ENCODE results near the gene GIPC1. TPM values are rescaled to one million over a fixed set of nuclear protein-coding genes. Genes with fewer than 3 reads are reported as not detected.
A peak's percentile ranks its signal among the peaks of the same experiment; 100 is the strongest.

The GIPC1 gene
- total RNA-seq, 1 donor from 2014 or later = 123 TPM

DNA sequence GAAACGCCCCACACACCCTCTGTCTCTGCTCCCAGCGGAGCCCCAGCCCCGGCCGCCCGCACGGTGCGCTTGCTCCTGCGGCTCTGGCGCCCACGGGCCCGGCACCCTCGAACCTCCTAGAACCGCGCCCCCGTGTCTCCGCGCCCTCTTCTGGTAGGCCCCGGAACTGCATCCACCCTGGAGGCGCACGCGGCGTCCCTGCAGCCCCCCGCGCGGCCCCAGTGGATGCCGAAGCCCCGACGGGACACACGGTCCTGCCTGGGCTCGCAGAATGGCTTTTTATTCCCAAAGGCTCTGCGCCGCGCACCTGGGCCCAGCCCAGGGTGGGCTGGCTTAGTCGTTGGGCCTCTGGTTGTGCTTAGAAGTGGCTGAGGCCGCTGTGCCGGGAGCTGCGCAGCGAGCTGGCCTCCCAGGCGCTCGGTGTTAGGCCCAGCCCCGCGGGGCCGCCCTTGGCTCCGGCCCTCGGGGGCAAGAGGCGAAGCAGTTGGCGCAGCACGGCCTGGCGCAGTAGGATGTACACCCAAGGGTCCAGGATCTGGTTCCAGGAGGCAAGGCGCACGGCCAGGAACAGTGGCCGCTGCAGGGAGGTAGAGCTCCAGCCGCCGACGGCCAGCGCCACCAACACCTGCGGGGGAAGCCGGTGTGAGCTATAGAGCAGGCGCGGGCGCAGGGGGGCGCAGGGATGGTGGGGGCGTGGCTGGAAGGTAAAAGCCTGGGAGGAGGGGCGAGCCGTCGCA lies 23.6 kb downstream of the GIPC1 start:
- peak overlapping the region; percentile 13 for H3K27ac Mint-ChIP-seq
- peaks cover 3% of the 10 kb centered on the region for H3K27me3 Mint-ChIP-seq
- H3K9me3 Mint-ChIP-seq = no peaks in the 10 kb centered on the region
- TF ChIP-seq, protein P1, sequence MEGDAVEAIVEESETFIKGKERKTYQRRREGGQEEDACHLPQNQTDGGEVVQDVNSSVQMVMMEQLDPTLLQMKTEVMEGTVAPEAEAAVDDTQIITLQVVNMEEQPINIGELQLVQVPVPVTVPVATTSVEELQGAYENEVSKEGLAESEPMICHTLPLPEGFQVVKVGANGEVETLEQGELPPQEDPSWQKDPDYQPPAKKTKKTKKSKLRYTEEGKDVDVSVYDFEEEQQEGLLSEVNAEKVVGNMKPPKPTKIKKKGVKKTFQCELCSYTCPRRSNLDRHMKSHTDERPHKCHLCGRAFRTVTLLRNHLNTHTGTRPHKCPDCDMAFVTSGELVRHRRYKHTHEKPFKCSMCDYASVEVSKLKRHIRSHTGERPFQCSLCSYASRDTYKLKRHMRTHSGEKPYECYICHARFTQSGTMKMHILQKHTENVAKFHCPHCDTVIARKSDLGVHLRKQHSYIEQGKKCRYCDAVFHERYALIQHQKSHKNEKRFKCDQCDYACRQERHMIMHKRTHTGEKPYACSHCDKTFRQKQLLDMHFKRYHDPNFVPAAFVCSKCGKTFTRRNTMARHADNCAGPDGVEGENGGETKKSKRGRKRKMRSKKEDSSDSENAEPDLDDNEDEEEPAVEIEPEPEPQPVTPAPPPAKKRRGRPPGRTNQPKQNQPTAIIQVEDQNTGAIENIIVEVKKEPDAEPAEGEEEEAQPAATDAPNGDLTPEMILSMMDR (conservative IDR thresholded peaks at IDR 0.05) = peak; percentile 99
- peaks cover 4% of the 10 kb centered on the region for H3K36me3 Mint-ChIP-seq
- DNase-seq (ENCODE audit: extremely low spot score, unreplicated experiment) = peak; percentile 89
- peaks cover 12% of the 10 kb centered on the region for H3K4me1 Mint-ChIP-seq (ENCODE audit: unreplicated experiment)
- no peak overlapping the region for H3K4me3 Mint-ChIP-seq

DNA sequence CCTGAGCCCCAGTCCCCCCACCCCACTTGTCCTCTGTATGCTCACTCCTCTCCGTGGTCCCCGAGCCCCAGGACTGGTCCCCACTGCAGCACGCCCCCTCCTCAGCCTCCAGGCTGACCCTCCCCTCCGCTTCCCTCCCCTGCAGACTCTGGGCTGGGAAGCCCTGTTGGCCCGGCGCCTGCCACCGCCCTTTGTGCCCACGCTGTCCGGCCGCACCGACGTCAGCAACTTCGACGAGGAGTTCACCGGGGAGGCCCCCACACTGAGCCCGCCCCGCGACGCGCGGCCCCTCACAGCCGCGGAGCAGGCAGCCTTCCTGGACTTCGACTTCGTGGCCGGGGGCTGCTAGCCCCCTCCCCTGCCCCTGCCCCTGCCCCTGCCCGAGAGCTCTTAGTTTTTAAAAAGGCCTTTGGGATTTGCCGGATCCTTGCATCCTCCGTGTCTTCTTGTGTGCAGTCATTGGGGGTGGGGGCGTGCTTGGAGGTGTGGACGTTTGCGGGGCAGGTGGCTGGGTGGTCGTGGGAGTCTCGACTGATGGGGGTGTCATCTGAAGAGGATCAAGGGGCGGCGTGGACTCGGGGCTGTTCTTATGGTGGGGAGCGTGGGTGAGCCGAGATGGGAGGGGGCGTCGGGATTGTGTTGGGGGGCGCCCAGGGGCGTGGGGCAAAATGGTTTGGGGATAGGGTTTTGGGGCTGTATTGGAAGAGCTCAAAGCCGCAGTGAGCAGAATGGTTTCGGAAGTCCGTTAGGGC lies 24.3 kb downstream of the GIPC1 start:
- DNase-seq (ENCODE audit: extremely low spot score, unreplicated experiment) = no peak
- Mint-ChIP-seq H3K4me3 (no peak overlapping the region), H3K27me3 (peaks cover 1% of the 10 kb centered on the region), H3K27ac (no peak overlapping the region), H3K9me3 (no peaks in the 10 kb centered on the region), H3K4me1 (ENCODE audit: unreplicated experiment) (peaks cover 7% of the 10 kb centered on the region), H3K36me3 (peaks cover 2% of the 10 kb centered on the region)
- TF ChIP-seq, protein P1 (conservative IDR thresholded peaks at IDR 0.05) = no peak

DNA sequence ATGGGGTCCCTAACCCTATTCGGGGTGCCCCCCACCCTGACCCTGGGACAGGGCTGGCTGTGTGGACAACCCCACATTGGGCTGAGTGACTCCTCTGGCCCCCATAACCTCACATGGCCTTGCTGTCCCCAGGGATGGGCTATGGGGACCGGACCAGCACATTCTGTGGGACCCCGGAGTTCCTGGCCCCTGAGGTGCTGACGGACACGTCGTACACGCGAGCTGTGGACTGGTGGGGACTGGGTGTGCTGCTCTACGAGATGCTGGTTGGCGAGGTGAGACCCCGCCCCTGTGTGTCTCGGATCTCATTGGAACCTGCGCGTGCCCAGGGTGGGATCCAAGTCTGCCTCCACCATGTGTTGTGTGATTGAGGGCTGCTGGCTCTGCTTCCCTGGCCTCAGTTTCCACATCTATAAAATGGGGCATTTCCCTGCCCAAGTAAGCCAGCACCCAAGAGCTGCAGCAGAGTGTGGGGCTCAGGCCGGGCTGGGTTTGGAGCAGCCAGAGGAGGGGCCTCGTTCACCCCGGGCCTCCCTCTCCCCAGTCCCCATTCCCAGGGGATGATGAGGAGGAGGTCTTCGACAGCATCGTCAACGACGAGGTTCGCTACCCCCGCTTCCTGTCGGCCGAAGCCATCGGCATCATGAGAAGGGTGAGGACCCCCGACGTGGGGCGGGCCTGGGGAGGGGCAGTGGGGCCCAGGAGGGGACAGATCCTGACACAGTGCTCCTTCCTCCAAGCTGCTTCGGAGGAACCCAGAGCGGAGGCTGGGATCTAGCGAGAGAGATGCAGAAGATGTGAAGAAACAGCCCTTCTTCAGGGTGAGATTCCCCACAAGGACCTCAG lies 25.7 kb downstream of the GIPC1 start:
- Mint-ChIP-seq H3K4me3 (no peak overlapping the region), H3K27me3 (no peaks in the 10 kb centered on the region), H3K27ac (no peak overlapping the region), H3K4me1 (ENCODE audit: unreplicated experiment) (no peaks in the 10 kb centered on the region), H3K9me3 (no peaks in the 10 kb centered on the region), H3K36me3 (no peaks in the 10 kb centered on the region)
- TF ChIP-seq, protein P1 (conservative IDR thresholded peaks at IDR 0.05) = no peak
- no peak for DNase-seq (ENCODE audit: extremely low spot score, unreplicated experiment)

DNA sequence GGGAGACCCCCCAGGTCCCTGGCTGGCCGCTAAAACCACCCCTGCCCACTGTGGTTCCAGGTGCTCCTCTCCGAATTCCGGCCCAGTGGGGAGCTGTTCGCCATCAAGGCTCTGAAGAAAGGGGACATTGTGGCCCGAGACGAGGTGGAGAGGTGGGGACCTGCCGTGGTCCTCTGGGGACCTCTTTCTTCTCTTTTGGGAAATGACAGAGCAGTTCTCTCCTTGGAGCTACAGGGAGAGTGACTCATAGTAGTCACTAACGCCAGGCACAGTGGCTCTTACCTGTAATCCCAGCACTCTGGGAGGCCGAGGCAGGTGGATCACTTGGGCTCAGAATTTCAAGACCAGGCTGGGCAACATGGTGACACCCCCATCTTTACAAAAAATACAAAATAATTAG lies 28.1 kb downstream of the GIPC1 start:
- Mint-ChIP-seq H3K4me3 (no peak overlapping the region), H3K27me3 (no peaks in the 10 kb centered on the region), H3K27ac (peak overlapping the region; percentile 31), H3K36me3 (no peaks in the 10 kb centered on the region), H3K9me3 (no peaks in the 10 kb centered on the region), H3K4me1 (ENCODE audit: unreplicated experiment) (no peaks in the 10 kb centered on the region)
- no peak for DNase-seq (ENCODE audit: extremely low spot score, unreplicated experiment)
- TF ChIP-seq, protein P1 (conservative IDR thresholded peaks at IDR 0.05) = no peak

DNA sequence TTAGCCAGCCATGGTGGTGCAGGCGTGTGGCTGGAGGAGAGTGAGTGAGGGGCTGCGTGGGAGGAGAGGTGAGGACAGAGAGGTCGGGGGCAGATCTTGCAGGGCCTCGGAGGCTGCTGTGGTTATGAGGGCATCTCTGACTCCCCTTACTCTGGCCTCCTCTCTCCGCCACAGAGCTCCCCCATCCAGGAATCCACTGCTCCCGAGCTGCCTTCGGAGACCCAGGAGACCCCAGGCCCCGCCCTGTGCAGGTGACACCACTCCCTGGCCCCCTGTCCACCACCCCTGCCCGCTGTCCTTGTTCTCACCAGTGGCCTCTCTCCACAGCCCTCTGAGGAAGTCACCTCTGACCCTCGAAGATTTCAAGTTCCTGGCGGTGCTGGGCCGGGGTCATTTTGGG lies 28.5 kb downstream of the GIPC1 start:
- H3K27ac Mint-ChIP-seq = no peak overlapping the region

More for the DNA sequence above, 28.5 kb downstream of the GIPC1 start:
- no peak for DNase-seq (ENCODE audit: extremely low spot score, unreplicated experiment)
- Mint-ChIP-seq H3K4me3 (no peak overlapping the region), H3K36me3 (no peaks in the 10 kb centered on the region), H3K4me1 (ENCODE audit: unreplicated experiment) (no peaks in the 10 kb centered on the region), H3K27me3 (no peaks in the 10 kb centered on the region), H3K9me3 (no peaks in the 10 kb centered on the region)
- TF ChIP-seq, protein P1 (conservative IDR thresholded peaks at IDR 0.05) = no peak
